ENCODE results near the gene HUNK.

The HUNK gene

DNA sequence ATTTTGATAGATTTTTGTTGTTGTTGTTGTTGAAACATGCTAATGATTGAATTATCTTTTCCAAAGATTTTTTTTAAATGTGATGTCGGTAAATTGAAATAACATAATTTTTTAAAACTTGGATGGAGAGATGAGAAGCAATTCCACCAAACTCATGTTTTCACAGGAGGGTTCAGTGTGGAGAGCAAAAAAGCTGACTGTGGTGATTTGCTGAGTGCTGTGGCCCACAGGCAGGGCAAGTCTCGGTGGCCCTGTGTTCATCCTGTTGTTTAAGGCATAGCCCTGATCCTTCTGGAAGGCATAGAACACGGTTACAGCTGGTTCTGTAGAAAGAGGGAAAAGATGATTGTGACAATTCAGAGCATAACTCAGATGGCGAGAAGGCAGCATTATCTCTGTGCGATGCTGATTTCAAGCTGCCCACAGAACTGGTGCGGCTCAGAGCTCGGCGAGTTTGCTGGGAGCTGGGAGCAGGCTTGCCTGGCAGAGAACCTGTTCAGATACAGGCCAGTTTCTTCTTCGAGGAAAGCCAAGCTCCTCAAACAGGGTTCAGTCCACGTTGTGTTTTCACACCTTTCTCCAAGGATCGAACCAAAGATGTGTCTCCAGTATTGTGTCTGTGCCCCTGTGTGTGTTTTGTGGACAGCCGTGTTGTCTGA lies 127.1 kb downstream of the HUNK start:
- in situ Hi-C loops (cut with HindIII; ENCODE audit: low pct_ligation_motif_present, low sequenced_read_pairs) = no loop called here
- no peaks in the 10 kb centered on the region for H3K36me3 ChIP-seq (replicated peaks)
- TF ChIP-seq, protein P1, sequence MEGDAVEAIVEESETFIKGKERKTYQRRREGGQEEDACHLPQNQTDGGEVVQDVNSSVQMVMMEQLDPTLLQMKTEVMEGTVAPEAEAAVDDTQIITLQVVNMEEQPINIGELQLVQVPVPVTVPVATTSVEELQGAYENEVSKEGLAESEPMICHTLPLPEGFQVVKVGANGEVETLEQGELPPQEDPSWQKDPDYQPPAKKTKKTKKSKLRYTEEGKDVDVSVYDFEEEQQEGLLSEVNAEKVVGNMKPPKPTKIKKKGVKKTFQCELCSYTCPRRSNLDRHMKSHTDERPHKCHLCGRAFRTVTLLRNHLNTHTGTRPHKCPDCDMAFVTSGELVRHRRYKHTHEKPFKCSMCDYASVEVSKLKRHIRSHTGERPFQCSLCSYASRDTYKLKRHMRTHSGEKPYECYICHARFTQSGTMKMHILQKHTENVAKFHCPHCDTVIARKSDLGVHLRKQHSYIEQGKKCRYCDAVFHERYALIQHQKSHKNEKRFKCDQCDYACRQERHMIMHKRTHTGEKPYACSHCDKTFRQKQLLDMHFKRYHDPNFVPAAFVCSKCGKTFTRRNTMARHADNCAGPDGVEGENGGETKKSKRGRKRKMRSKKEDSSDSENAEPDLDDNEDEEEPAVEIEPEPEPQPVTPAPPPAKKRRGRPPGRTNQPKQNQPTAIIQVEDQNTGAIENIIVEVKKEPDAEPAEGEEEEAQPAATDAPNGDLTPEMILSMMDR (IDR thresholded peaks at IDR 0.05; ENCODE audit: low read depth, low read length, missing control alignments) = no peak
- H3K27ac ChIP-seq = no peak overlapping the region
- DNase-seq = no peak
- H3K27me3 ChIP-seq (replicated peaks) = no peaks in the 10 kb centered on the region
- H3K4me3 ChIP-seq (ENCODE audit: low read depth, low read length) = no peak overlapping the region

DNA sequence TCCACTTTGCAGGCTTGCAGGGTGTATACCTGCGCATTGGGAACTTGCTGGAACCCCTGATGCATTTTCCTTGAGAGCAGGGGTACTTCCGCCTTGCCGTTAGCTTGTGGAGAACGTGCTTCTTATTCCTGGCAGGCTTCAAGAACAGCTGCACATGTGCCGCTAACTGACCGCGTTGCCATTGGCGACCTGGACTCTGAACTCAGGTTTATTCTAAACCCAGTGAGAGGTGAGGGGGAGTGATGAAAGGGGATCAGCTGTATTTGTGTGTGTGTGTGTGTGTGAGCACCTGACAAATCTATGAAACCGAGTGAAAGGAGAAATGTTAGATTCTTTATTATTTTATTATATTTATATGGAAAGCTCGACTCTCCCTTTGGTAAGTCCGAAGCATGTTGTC lies 128.6 kb downstream of the HUNK start:
- Histone ChIP-seq H3K27me3 (replicated peaks) (no peaks in the 10 kb centered on the region), H3K27ac (no peak overlapping the region), H3K4me3 (ENCODE audit: low read depth, low read length) (no peak overlapping the region), H3K36me3 (replicated peaks) (no peaks in the 10 kb centered on the region)
- no peak for DNase-seq
- in situ Hi-C loops (cut with HindIII; ENCODE audit: low pct_ligation_motif_present, low sequenced_read_pairs) = no loop called here
- TF ChIP-seq, protein P1 (IDR thresholded peaks at IDR 0.05; ENCODE audit: low read depth, low read length, missing control alignments) = no peak

DNA sequence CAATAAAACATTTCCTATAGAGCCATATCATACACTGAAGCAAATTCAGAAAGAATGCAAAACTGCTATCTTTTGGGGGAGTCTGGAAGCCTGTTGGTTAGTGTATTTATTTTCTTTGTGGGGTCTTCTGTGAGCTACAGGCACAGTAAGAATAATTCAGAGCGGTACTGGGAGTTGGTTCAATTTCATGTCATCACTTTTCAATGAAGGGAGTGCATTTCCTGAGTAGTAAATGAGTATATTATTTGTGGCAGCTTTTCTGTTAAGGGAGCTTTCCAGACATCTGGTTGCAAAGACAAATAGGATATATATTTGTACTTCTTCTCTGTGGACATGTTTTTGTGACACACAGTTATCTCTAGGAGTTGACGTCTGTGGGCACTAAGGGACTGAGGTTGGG lies 130.6 kb downstream of the HUNK start:
- DNase-seq = no peak
- Histone ChIP-seq H3K27ac (no peak overlapping the region), H3K4me3 (ENCODE audit: low read depth, low read length) (no peak overlapping the region), H3K36me3 (replicated peaks) (no peaks in the 10 kb centered on the region), H3K27me3 (replicated peaks) (no peaks in the 10 kb centered on the region)
- in situ Hi-C loops (cut with HindIII; ENCODE audit: low pct_ligation_motif_present, low sequenced_read_pairs) = no loop called here
- TF ChIP-seq, protein P1 (IDR thresholded peaks at IDR 0.05; ENCODE audit: low read depth, low read length, missing control alignments) = no peak

DNA sequence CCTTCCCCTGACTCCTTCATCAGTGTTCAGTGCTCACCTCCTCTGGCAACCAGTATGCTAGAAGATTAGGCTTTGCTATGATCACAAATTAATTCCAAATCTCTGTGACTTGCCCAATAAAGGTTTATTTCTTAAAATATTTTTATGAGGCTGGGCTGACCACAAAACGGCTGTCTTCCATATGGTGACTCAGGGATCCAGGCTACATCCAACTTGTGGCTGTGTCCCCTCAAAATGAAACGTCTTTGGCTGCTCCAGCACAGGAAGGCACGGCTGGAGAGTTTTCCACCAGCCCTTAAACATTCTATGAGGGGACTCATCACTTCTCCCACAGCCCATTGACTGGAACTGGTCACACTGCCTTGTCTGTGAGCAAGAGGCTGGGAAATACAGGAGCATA lies 131.5 kb downstream of the HUNK start:
- no peaks in the 10 kb centered on the region for H3K36me3 ChIP-seq (replicated peaks)
- no peak overlapping the region for H3K4me3 ChIP-seq (ENCODE audit: low read depth, low read length)
- in situ Hi-C loops (cut with HindIII; ENCODE audit: low pct_ligation_motif_present, low sequenced_read_pairs) = no loop called here
- no peak overlapping the region for H3K27ac ChIP-seq
- TF ChIP-seq, protein P1 (IDR thresholded peaks at IDR 0.05; ENCODE audit: low read depth, low read length, missing control alignments) = no peak
- no peaks in the 10 kb centered on the region for H3K27me3 ChIP-seq (replicated peaks)
- no peak for DNase-seq

DNA sequence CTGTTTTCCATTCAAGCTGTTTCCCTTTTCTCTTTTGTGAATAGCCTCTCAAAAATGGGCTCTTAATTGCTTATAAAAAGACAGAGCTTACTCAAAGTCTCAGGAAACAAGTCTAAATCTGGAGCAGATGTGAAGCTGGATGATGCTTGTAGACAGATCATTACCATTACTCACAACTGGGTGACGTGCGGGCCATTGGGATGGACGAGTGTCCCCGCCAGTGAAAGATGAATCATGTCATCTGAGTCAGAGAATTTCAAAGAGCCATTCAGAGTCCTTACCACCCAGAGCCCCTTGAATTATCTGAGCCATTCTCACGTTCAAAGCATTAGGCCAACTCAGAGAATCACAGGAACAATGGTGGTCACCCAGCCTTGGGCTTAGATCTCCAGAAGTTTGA lies 134.6 kb downstream of the HUNK start:
- in situ Hi-C loops (cut with HindIII; ENCODE audit: low pct_ligation_motif_present, low sequenced_read_pairs) = no loop called here
- no peaks in the 10 kb centered on the region for H3K36me3 ChIP-seq (replicated peaks)
- TF ChIP-seq, protein P1 (IDR thresholded peaks at IDR 0.05; ENCODE audit: low read depth, low read length, missing control alignments) = no peak
- no peaks in the 10 kb centered on the region for H3K27me3 ChIP-seq (replicated peaks)
- no peak overlapping the region for H3K27ac ChIP-seq
- peak; percentile 20 for DNase-seq
- no peak overlapping the region for H3K4me3 ChIP-seq (ENCODE audit: low read depth, low read length)

DNA sequence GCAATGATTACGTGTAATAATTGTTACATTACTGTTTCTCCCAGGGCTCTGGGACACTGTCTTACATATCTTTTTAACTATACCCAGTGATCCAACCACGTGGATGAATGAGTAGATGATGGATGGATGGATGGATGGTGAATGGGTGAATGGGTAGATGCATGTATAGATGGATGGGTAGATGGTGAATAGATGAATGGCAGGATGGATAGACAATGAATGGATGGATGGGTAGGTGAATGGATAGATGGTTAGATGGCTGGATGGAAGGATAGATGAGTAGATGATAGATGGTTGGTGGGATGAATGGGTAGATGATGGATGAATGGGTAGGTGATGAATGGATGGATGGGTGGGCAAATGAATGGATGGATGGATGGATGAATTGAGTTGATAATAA lies 135.9 kb downstream of the HUNK start:
- no peak overlapping the region for H3K27ac ChIP-seq
- H3K36me3 ChIP-seq (replicated peaks) = no peaks in the 10 kb centered on the region
- no peaks in the 10 kb centered on the region for H3K27me3 ChIP-seq (replicated peaks)
- no peak for DNase-seq
- TF ChIP-seq, protein P1 (IDR thresholded peaks at IDR 0.05; ENCODE audit: low read depth, low read length, missing control alignments) = no peak
- in situ Hi-C loops (cut with HindIII; ENCODE audit: low pct_ligation_motif_present, low sequenced_read_pairs) = no loop called here
- H3K4me3 ChIP-seq (ENCODE audit: low read depth, low read length) = no peak overlapping the region

Data from brain microvascular endothelial cell (primary cell).